Lower lobe of right lung (tissue), 2 donors: ENCODE data around the gene CCDC194. TPM values are rescaled to one million over a fixed set of nuclear protein-coding genes. Genes with fewer than 3 reads are reported as not detected.

ENCODE experiments used
- ATAC-seq, 2 donors: fragments of 200-7000 bp; cut with Tn5 transposase; one replicate each; pipeline ENCODE4 v1.9.1; 2020 to 2022; ENCODE audit warnings: mild to moderate bottlenecking in 2 of 2, moderate library complexity in 2 of 2
- DNase-seq: peaks from one replicate; pipeline ENCODE4 v3.0.0-alpha.2; 2020
- H3K27ac ChIP-seq: fragments of 200-600 bp; one replicate; pipeline ENCODE4 v1.8.0; 2022
- H3K27me3 ChIP-seq: fragments of 200-600 bp; one replicate; pipeline ENCODE4 v1.8.0; 2022; ENCODE audit warnings: low read depth
- H3K36me3 ChIP-seq: fragments of 200-600 bp; one replicate; pipeline ENCODE4 v1.8.0; 2022; ENCODE audit warnings: mild to moderate bottlenecking
- H3K4me1 ChIP-seq: fragments of 200-600 bp; one replicate; pipeline ENCODE4 v1.8.0; 2022
- H3K4me3 ChIP-seq: fragments of 200-600 bp; one replicate; pipeline ENCODE4 v1.8.0; 2022; ENCODE audit warnings: mild to moderate bottlenecking
- H3K9me3 ChIP-seq: fragments of 200-600 bp; one replicate; pipeline ENCODE4 v1.8.0; 2022
- intact Hi-C: fragments of 100-400 bp; cut with DNase I; formaldehyde crosslinking; loops from one replicate; pipeline ENCODE4 v1.11.0; 2022
- total RNA-seq: library from RNA; stranded (reverse); fragmentation: NEBNext Ultra II Directional; extraction: Animal tissue kit (Norgen Biotek cat#: 25700); gene quantifications from one replicate; pipeline ENCODE4 v1.2.1, GENCODE V29; 2021
- TF ChIP-seq, protein P1 (sequence below): fragments of 200-600 bp; IDR thresholded peaks from one replicate; pipeline ENCODE4 v1.8.0; 2022; ENCODE audit warnings: antibody characterized with exemption, mild to moderate bottlenecking
- donor health status: DM: no; HTN: yes; CAD: no; lungs with severe emphysema.

CCDC194 gene
- total RNA-seq, 1 donor from 2014 or later = 1.5 TPM

DNA sequence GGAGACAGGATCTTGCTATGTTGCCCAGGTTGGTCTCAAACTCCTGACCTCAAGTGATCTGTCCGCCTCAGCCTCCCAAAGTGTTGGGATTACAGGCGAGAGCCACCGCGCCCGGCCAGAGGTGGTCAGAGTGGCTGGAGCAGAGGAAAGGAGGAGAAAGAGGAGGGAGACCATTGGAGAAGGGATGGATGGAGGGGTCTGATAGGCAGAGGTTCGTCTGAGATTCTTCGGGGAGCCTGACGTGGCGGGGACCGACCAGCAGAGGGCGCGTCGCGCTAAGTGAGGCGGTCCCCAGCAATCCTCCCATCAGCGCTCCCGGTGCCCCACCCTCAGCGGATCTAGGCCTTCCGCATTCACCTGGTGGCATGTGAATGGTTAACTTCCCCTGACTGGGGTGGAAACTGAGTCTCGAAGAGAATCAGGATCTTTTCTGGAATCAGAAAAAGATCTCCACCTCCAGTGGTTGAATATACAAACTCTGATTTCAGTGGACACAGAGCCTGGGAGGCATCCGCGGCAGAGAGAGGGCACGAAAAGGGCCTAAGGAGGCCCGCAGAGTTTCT lies 47.8 kb downstream of the CCDC194 start:
- Histone ChIP-seq H3K36me3 (peaks cover 6% of the 10 kb centered on the region), H3K4me3 (no peak overlapping the region), H3K27me3 (no peaks in the 10 kb centered on the region), H3K27ac (no peak overlapping the region), H3K4me1 (peaks cover 37% of the 10 kb centered on the region), H3K9me3 (no peaks in the 10 kb centered on the region)
- DNase-seq (peak; percentile 85), ATAC-seq (peak; percentile 90 to 91)
- TF ChIP-seq, protein P1, sequence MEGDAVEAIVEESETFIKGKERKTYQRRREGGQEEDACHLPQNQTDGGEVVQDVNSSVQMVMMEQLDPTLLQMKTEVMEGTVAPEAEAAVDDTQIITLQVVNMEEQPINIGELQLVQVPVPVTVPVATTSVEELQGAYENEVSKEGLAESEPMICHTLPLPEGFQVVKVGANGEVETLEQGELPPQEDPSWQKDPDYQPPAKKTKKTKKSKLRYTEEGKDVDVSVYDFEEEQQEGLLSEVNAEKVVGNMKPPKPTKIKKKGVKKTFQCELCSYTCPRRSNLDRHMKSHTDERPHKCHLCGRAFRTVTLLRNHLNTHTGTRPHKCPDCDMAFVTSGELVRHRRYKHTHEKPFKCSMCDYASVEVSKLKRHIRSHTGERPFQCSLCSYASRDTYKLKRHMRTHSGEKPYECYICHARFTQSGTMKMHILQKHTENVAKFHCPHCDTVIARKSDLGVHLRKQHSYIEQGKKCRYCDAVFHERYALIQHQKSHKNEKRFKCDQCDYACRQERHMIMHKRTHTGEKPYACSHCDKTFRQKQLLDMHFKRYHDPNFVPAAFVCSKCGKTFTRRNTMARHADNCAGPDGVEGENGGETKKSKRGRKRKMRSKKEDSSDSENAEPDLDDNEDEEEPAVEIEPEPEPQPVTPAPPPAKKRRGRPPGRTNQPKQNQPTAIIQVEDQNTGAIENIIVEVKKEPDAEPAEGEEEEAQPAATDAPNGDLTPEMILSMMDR = peak; percentile 95
- intact Hi-C loops = loop anchor here (5.0 kb wide), 1 partner anchor 41 kb away; no protein-coding TSS in a partner anchor

DNA sequence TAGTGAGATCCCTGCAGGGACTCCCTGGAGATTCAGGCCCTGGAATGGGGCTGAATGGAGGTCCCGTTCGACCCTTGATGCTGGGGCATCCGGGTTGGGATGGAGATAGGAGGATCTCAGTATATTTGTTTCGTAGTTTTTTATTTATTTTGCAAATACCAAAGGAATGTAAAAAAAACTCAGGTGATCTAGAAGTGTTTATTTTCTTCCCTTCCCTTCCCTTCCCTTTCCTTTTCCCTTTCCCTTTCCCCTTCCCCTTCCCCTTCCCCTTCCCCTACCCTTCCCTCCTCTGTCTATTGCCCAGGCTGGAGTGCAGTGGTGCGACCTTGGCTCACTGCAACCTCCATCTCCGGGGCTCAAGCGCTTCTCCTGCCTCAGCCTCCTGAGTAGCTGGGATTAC lies 52.2 kb downstream of the CCDC194 start:
- no peak overlapping the region for H3K27ac ChIP-seq
- ATAC-seq (no peak), DNase-seq (no peak)
- intact Hi-C loops = no loop called here
- H3K9me3 ChIP-seq = no peaks in the 10 kb centered on the region
- H3K4me1 ChIP-seq = peaks cover 20% of the 10 kb centered on the region
- H3K4me3 ChIP-seq = no peak overlapping the region
- H3K27me3 ChIP-seq = no peaks in the 10 kb centered on the region
- TF ChIP-seq, protein P1 = no peak
- peaks cover 8% of the 10 kb centered on the region for H3K36me3 ChIP-seq

DNA sequence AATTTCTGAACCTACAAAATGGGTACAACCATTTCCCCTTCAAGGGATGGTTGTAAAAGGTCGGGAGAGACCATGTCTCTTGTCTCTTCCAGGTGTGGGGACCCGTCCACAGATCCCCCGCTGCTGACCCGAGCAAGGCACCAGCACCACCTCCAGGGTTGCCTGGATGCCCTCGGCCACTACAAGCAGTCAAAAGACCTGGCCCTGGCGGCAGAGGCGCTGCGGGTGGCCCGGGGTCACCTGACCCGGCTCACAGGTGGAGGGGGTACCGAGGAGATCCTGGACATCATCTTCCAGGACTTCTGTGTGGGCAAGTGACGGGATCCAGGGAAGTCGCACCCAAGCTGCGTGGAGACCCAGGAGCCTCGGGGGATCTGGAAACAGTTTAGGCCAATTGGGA lies 52.6 kb downstream of the CCDC194 start:
- Histone ChIP-seq H3K9me3 (no peaks in the 10 kb centered on the region), H3K36me3 (peaks cover 8% of the 10 kb centered on the region), H3K4me3 (no peak overlapping the region), H3K27ac (no peak overlapping the region), H3K4me1 (peaks cover 15% of the 10 kb centered on the region), H3K27me3 (no peaks in the 10 kb centered on the region)
- no peak for DNase-seq
- intact Hi-C loops = no loop called here
- TF ChIP-seq, protein P1 = no peak
- no peak for ATAC-seq

DNA sequence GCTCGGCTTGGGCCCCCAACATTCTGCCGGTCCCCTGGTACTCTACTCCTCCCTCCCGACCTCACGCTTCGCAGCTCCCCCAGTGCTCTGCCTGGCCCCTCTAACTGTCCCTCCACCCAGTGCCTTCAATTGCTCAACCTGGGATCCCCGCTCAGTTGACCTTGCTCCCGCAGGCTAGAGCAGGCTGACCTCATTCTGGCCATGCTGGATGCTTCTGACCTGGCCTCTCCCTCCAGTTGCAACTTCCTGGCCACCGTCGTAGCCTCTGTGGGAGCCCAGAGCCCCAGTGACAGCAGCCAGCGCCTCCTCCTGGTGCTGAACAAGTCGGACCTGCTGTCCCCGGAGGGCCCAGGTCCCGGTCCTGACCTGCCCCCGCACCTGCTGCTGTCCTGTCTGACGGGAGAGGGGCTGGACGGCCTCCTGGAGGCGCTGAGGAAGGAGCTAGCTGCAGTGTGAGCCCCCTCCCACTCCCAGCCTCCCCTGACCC lies 53.1 kb downstream of the CCDC194 start:
- Histone ChIP-seq H3K27me3 (no peaks in the 10 kb centered on the region), H3K27ac (no peak overlapping the region), H3K4me1 (peaks cover 15% of the 10 kb centered on the region), H3K4me3 (no peak overlapping the region), H3K9me3 (no peaks in the 10 kb centered on the region), H3K36me3 (peaks cover 8% of the 10 kb centered on the region)
- intact Hi-C loops = no loop called here
- ATAC-seq (no peak), DNase-seq (no peak)
- TF ChIP-seq, protein P1 = no peak

Other genes starting within 250 kb of the CCDC194 start
- 32.0 TPM for gene USE1, start 178.8 kb downstream of the CCDC194 start, total RNA-seq
- 37.2 TPM for gene OCEL1, start 168.0 kb downstream of the CCDC194 start, total RNA-seq
- gene NR2F6, start 148.3 kb downstream of the CCDC194 start, total RNA-seq = 38.7 TPM
- 8.2 TPM for gene USHBP1, start 129.5 kb downstream of the CCDC194 start, total RNA-seq
- gene BABAM1, start 126.8 kb downstream of the CCDC194 start, total RNA-seq = 58.4 TPM
- gene ANKLE1, start 112.3 kb downstream of the CCDC194 start, total RNA-seq = 0.92 TPM
- 19.5 TPM for gene ABHD8, start 90.8 kb downstream of the CCDC194 start, total RNA-seq
- gene MRPL34, start 88.3 kb downstream of the CCDC194 start, total RNA-seq = 68.3 TPM
- gene DDA1, start 84.6 kb downstream of the CCDC194 start, total RNA-seq = 32.2 TPM
- 16.6 TPM for gene ANO8, start 59.3 kb downstream of the CCDC194 start, total RNA-seq
- 21.0 TPM for gene GTPBP3, start 56.6 kb downstream of the CCDC194 start, total RNA-seq
- gene PLVAP, start 16.9 kb downstream of the CCDC194 start, total RNA-seq = 25.9 TPM
- gene BST2, start 11.4 kb upstream of the CCDC194 start, total RNA-seq = 165 TPM
- 45.3 TPM for gene MVB12A, start 25.9 kb upstream of the CCDC194 start, total RNA-seq
- gene TMEM221, start 54.5 kb upstream of the CCDC194 start, total RNA-seq = not detected
- gene NXNL1, start 66.7 kb upstream of the CCDC194 start, total RNA-seq = not detected
- 27.0 TPM for gene SLC27A1, start 76.3 kb upstream of the CCDC194 start, total RNA-seq
- gene PGLS, start 117.5 kb upstream of the CCDC194 start, total RNA-seq = 89.4 TPM
- 142 TPM for gene COLGALT1, start 161.5 kb upstream of the CCDC194 start, total RNA-seq